NCI-H460 (cell line): ENCODE results near the gene SMYD3. TPM values are rescaled to one million over a fixed set of nuclear protein-coding genes. Genes with fewer than 3 reads are reported as not detected.
A peak's percentile ranks its signal among the peaks of the same experiment; 100 is the strongest.

ENCODE experiments used
- DNase-seq: peaks from one replicate; pipeline ENCODE4 v3.0.0-alpha.2; 2016; ENCODE audit warnings: low read depth; ENCODE audit errors: extremely low read depth
- total RNA-seq: library from RNA; depleted of rRNA; stranded (reverse); fragments of >200 nt; shearing (Covaris generic); gene quantifications from 2 replicates; pipeline ENCODE4 v1.2.3, GENCODE V29; 2014

The SMYD3 gene
- total RNA-seq, 1 experiment from 2014 or later = 348 TPM

DNA sequence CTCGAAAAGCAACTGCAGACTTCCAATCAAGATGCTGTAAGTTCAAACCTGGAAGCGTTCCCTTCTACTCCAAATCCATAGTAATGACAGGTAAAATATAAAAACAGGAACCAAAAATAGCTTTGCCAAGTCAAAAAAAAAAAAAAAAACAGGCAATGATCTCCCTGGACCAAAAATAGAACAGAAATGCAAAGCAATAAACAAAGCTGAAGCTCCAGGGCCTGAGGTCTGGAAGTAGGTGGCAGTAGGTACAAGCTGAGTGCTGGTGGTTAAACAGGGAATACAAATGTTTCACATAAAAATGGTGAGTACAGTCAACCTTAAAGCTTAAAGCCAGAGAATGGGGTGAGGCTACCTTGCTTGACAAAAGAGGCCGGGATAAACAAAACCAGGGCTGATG is 610.8 kb downstream of the SMYD3 start:
- DNase-seq = no peak

DNA sequence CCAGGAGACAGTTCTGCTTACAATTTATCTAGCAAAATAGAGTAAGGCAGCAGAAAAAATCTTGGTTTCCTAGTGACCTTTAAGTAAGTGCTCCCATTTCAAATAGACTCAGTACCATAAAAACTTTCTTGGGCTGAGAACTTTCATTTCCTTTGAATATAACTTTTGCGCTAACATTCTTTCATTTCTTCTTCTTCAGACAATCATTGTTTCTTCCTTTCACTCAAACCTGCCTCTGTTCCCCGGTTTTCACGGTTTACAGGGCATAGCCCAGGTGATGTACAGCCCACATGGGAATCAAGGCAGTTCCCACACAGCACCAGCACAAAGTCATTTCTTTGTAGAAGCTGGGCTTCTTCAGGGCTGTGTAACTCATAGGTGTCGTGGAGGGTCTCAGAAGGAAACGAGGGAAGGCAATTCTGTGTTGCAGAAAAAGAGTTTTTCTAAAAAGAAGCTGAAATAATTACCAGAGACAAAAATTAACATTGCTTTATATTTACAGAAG is 611.6 kb downstream of the SMYD3 start:
- DNase-seq = no peak

DNA sequence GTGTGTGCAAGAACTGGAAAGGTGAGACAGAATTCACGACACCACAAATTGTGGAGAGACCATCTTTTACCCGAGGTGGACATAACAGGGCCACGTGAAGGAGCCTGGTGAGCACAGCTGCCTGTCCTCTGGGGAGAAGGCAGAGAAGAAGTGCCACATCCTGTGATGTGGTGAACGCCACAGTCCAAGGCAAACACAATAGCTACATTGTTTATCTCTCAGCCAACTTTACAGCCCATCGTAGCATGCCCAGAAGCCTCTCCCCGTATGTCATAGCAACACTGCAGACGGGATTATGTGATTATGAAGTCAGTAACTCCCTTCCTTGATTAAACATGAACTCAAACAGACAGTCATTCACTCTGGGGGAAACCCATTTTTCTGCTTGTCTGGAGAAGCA is 612.2 kb downstream of the SMYD3 start:
- DNase-seq = no peak

DNA sequence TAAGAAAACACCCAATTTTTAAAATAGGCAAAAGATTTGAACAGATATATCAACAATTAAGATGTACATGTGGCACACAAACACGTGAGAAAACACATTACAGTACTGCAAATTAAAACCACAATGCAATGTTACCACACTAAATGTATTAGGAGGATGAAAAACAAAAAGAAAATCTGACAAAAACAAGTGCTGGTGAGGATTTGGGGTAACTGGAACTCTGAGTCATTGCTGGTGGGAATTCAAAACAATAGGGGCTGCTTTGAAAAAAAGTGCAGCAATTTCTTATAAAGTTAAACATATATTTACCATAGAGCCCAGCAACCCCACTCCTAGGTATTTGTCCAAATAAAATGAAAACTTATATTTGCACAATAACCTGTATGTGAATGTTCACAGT is 614.1 kb downstream of the SMYD3 start:
- DNase-seq = no peak

DNA sequence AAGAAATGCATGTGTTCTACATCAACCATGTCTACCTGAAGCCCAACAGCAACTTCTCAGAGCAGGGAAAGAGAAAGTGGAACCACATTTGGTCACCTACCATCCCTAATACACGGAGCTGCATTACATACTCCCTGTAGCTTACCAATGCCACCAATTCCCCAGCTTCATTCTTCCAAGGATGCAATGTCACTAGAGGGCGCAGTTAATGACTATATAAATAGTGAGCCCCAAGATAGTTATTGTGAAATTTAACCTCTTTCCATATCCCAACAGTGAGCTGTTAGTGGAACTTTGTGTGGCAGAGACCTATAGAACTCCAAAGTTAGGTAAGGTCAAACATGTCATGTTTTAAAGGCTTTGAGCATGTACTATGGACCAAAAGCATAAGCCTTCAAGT is 618.3 kb downstream of the SMYD3 start:
- DNase-seq = peak; percentile 50

DNA sequence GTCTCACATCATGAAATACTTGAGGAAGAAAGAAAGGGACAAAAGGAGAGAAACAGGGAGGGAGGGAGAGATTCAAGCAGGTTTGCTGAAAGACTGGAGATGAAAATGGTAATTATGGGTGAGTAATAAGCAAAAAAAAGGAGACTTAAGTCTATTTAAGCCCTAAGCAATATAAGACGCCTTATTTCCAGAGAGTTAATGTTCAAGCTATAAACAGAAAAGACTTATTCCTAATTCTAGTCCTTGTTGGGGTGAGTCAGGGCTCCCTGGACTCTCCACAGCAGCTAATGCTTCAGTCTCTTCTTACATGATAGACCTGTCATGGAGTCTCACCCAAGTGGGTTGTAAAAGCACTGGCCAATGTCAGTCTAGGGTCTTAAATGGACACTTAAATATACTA is 619.2 kb downstream of the SMYD3 start:
- DNase-seq = no peak

DNA sequence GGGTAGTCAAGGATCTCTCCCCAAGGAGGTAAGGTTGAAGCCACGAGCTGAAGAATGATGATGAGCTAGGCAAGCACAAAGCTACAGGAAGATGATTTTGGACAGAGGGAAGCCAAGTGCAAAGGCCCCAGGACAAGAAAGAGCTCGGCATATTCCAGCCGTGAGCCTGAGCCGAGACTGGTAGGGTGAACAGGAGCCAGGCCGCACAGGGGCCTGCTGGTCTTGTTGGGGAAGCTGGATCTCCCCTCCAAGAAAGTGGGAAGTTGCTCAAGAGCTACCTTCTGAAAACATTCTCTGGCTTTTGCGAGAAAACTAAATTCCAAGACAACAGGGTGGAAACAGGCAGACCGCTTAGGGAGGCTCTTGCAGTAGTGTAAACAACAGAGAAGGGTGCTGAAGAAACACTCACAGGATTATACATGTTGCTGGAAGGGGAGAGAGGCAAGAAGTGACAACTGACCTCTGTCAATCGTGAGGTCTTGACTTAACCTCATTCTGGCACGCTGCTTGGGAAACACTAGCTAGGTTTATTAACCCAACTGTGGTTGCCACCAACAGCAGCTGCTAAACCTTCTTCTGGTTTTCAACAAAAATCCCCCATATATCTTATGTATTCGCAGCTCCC is 625.2 kb downstream of the SMYD3 start:
- DNase-seq = no peak

DNA sequence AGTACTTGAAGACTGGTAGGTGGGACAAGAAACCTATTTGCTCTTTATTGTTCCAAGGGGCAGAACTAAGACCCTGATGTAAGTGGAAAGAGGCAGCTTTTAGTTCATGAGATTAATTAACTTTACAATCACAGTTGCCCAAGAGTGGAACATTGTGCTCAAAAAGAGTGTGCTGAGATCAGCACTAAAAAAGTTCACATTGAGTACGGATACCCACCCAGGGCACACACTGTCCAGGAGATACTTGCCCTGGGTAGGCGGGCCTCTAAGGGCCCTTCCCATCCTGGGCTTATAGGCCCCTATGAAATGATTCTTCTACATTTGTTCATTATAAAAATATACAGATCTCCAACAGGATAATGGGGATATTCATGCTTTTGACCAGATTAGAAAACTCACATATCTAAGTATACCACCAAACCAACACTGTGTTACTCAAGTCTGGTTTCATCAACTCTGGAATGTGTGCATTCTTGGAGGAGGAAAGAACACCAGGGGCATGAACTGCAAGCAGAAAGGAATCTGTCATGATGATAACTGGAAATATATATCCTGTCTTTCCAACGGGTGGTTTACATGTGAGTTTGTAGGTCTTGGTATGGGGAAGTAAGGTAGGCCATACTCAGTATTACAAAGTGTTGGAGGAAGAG is 626.2 kb downstream of the SMYD3 start:
- DNase-seq = no peak

DNA sequence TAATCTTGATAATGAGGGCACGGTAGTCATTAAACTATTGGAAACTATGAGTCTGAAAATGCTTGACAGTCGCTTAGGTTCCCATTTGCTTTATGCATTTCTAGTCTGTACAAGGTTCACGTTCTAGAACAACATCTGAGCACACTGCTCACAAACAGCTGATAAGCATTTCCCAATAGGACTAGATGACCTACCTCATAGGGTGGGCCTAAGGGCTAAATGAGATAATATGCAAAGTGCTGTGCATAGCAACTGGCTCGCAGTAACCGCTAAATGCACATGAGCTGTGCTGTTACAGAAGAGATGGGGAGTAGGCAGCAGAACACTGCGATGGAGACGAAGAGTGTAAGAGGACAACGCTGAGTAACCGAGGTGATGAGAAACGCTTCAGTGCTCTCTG is 628.0 kb downstream of the SMYD3 start:
- no peak for DNase-seq

DNA sequence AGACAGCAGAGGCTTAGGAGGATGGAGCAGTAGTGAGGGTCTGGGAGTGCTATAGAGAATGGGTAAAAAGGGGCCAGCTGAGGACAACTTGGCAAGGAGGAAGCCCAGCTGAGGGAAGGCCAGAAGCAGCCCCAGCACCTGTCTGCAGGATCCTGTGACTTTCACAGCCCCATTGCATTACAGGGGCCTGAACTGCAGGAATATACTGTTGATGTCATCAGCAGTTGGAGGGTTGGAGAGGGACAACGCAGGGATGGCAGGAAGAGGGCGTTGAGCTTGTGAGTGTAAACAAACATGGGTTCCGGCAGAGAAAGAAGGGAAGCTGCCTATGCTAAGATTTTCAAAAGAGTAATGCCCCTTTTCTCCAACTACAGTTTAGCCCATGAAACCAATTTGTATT is 628.5 kb downstream of the SMYD3 start:
- no peak for DNase-seq

DNA sequence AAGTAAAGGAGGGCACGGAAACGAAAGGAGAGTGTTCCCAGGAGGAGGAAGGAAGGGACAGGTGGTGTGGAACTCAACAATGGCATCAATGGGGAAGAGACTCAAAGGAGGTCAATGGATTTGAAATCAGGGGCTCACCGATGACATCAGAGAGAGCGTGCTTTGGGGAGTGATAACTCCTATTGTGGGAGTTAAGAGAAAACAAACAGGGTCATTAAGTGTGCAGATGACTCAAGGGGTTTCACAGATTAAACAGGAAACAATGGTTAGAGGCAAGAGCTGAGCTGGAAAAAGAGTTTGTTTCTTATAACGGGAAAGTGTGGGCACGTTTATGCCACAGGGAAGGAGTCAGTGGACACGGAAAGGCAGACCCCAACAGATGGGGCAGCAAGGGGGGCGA is 629.1 kb downstream of the SMYD3 start:
- DNase-seq = no peak

DNA sequence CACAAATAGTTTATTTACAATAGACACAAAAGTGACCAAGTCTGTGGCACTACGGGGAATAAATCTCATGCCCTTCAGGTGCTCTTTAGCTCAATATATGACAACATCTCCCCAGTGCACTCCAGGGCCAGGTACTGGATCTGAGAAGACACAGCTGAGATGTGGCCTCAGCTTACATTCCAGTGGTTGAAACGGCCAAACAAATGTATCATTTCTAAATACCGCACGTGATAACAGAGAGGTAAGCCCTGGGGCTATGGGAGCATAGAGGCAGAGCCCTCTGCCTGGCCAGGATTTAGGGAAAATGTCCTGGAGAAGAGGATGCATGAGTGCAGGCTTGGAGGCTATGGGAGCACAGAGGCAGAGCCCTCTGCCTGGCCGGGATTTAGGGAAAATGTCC is 630.5 kb downstream of the SMYD3 start:
- no peak for DNase-seq

DNA sequence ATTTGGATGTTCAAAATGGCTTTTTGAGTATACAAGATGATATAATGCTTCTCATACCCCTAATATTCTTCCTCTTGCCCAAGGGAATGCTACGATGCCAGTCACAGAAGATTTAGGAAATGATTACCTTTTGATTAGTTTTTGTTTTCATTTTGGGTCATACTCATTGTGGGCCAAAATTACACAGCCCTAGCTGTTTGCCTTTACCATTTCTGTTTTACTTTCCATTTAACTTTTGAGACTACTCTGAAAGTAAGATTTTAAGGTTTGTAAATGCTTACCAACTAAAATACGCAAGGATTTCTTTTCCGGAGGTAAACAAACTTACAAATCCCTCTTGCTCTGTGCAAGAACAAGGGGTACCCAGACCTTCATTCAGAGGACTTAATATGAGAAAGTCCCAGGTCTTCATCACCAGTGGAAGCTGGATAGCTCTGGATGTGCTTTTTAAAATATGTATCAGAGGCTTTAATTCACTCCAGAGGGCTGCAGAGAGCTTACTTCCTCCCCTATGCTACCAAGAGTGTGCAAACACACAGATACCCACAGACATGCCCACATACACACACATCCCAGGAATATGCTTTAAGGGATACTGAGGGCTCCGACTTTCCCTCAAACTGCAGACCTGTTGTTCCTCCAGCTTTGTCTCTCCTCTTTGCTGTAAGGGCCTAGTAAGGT is 631.4 kb downstream of the SMYD3 start:
- no peak for DNase-seq

DNA sequence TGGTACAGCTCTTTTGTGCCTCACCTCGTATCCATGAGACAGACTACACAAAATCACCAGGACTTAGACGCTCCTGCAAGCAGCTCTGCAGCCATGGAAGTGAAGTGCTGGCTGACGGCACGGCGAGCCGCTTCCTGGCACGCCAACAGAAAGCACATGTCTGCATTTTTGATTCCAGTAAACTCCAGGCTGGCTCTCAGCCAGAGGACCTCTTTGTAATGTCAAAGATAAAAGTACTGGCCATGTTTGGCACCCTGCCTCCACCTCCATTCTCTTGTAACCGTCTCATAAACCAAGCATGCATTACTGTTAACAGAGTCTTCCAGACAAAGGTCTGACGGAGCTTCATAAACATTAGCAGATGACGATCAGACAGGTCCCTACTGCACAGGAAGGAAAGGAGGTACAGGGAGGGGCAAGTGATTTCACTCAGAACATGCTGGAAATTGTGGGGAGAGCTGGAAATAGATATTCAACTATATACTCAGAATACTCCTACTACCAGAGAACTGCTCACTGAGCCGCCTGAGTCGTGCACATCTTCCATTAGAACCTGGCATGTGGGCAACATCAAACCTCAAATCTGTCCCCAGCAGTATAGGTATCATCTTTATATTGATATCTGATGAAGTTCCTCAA is 632.0 kb downstream of the SMYD3 start:
- DNase-seq = no peak

DNA sequence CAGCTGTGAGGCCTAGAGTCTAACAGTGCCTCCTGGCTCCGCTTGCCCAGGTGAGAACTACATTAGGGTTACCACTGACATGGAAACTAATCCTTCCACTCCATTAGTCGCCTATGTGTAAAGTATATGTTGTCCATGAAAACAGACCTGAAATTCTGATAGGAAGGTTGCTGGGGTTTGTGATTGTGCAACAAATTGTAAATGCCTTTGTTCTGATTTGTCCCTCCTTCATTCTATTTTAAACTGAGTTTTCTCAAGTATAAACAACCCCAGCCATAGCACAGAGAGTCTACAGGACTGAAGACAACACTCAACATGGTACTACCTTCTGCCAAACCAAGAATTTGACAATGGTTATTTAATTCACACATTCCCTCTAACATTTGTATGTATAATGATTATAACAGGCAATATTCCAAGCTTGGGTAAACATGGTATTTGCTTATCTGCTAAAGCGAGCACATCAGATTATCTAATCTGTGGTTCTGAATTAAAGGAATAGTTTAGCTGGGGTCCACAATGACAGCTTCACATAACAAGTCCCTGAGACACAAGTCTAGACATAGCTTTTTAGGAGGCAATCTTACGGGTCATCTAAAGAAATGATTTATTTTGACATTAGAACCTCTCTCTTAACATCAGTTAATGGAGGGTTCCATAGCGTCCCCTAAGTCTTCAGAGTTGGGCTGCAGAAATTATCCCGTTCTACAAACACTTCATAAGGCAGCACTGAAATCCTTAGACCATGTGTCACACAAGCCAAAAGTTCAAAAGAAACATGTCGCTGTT is 633.0 kb downstream of the SMYD3 start:
- DNase-seq = no peak

DNA sequence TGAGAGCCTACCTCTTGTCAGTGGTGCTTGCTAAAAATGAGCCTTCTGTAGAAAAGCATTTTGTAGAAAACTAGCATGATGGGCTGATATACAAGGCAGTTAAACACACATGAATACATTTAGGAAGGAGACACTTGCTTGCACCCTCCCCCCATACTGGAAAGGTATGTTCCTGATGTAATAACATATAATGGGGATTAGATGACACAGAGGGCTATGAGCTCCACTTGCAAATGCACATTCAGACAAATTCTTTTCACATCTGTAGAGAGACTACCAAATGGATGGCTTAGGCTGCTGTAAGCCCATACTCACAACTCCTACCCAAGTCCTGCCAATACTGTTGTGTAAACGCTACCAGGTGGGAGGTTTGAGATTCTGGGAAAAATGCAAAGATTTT is 634.0 kb downstream of the SMYD3 start:
- DNase-seq = no peak

DNA sequence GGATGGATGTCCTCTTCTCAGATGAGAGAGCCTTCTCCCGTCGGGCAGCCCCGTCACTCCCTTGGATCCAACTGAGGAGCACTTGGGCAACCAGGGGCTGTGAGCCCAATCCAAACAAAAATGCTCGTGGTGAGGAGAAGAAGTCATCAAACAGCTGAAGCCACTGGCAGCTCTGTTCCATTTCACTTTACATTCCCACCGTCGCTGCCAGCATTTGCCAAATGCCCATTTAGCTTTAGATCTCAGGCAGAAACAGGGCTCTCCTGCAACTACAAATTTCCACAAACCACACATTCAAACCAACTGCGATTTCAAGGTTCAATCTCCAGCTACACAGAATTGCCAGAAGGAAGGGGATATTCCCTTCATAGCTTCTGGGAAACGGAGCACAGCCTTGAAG is 634.6 kb downstream of the SMYD3 start:
- DNase-seq = no peak

DNA sequence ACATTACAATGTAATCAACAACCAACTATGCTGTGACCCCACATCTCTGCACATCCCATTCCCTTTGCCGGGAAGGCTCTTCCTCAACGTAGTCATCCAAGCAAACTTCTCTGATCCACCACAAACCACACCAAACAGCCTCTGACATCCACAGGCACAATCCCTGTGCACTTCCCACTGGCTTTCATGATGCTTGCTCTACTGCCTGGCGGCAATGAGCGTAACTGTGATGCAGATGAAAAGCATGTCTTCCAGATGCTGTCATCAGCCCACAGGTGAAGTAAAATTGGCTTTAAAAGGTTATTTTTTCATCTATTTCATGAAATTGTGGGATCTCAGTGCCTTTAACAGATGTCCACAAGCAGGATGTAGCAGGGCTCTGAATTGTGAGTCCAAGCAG is 635.2 kb downstream of the SMYD3 start:
- no peak for DNase-seq

DNA sequence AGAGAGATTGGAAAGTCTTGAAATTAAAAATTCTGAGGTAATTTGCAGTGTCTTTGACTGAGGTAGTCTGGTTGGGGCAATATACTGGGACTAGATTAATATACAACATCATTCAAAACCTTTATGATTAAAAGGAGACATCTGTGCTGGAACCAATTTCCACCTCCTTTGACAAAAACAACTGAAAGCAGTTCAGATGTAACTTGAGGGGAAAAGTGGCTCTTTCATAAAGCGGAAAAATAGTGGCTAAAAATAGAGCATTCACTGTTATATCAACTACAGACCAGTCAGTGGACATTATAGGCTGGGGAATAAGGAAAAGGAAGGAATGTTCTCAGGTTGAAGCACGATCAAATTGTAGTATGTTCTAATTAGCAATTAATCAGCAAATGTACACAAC is 635.9 kb downstream of the SMYD3 start:
- DNase-seq = no peak

DNA sequence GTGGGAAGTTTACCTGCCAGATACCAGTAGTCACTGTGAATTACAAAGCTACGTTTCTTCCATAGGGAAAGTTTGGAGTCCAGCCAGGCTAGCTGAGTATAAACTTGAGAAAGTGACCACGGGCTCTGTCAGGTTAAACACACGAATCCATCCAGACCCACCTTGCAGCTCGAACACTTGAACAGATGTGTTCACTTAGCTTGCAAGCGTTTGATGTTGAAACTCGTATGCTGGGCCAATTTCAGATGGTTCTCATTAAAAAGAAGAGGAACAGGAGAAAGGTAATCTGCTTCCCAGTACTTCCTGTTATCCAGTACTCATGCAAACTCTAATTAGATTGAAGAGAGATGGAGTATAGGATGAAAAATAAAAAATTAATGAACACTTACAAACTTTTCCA is 636.4 kb downstream of the SMYD3 start:
- no peak for DNase-seq

DNA sequence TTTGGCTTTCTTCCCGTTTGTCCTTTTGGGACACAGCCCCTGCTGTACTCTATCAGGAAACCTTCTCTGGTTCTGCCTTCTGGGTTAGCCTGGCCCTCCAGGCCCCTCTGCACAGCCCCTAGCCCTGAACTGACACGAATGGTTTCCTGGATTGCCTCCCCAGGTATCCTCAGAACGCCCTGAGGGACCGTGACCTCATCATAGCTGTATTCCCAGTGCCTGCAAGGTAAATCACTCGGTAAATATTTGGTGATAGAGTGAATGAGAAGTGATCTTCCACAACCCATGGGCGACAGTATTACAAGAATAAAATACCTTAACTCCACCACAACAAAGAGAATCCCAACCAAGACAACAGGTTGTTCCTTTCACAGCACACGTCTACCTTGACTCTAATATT is 637.2 kb downstream of the SMYD3 start:
- DNase-seq = no peak
